HG03558 (cell line): ENCODE measurements around the gene CNEP1R1.

Experiments used
- ATAC-seq: cut with Tn5 transposase; IDR thresholded peaks from one replicate; pipeline ENCODE4 v1.9.1; 2021; ENCODE audit warnings: moderate number of reproducible peaks; ENCODE audit not compliant: unreplicated experiment; ENCODE audit errors: extremely low read depth

CNEP1R1 gene, protein sequence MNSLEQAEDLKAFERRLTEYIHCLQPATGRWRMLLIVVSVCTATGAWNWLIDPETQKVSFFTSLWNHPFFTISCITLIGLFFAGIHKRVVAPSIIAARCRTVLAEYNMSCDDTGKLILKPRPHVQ

DNA sequence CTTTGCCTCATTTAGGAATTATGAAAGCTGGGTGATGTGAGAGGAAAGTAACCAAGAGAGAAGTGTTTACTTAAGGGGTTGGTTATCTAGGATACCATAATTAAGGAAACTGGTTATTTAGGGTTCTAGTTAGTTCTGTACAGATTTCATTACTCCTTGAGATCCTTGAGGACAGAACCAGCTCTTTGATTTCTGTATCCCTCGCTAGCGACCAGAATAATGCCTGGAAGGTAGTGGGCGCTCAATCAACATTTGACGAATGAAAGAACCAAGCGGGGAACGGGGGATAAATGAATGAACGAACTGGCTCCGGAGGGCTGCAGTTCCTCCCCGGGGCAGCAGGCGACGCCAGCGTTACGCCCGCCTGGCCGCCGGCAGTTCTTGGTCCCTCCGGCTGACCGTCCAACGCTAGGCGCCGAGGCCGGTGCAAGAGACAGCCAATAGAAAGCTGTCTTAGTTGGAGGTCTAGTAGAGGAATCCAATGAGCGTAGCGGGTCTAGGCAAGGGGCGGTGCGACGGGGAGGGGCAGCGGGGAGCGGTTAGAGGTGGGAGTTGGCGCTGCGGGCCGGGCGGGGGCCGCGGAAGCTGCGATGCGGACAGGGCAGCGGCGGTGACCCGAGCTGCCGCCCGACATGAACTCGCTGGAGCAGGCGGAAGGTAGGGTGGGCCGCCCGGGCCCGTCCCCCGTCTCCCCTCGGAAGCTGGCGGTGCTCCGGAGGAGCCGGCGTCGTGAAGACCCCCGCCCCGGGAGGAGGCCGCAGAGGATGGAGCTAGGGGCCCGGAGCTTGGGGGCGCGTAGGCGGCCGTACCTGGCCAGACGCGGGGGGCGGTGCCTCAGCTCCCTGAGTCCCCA, at the start of gene CNEP1R1:
Gene CNEP1R1 (plus strand): TSS at position 542 of the 853 bp plus-strand sequence. CDS start 91 bp downstream, at position 633.
- ATAC-seq: peak; percentile 99

DNA sequence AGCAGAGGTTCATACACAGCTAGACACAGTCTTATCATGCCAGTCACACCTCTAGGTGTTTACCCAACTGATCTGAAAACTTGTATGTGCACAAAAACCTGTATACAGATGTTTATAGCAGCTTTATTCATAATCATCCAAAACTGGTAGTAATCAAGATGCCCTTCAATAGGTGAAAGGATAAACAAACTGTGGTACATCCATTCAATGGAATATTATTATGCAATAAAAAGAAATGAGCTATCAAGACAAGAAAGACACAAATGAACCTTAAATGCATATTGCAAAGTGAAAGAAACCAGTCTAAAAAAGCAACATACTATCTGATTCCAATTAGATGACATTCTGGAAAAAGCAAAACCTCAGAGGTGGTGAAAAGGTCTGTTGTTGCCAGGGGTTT, 47.6 kb upstream of the CNEP1R1 start:
- ATAC-seq: no peak

DNA sequence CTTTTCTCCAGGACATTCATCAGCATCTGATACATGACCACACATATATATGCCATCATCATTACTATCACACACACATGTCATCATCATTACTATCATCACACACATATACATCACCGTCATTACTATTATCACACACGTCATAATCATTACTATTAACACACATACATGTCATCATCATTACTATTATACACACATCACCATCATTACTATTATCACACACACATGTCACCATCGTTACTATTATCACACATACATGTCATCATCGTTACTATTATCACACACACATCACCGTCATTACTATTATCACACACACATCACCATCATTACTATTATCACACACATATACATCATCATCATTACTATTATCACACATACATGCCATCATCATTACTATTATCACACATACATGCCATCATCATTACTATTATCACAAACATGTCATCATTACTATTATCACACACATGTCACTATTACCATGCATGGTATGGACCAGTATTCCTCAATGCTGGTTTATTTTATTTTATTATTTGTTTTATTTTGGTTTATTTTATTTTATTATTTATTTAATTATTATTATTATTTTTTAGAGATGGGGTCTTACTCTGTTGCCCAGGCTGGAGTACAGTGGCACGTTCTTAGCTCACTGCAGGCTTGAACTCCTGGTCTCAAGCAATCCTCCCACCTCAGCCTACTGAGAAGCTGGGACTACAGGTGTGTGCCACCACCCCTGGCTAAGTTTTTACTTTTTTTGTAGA, 46.3 kb upstream of the CNEP1R1 start:
- no peak for ATAC-seq

DNA sequence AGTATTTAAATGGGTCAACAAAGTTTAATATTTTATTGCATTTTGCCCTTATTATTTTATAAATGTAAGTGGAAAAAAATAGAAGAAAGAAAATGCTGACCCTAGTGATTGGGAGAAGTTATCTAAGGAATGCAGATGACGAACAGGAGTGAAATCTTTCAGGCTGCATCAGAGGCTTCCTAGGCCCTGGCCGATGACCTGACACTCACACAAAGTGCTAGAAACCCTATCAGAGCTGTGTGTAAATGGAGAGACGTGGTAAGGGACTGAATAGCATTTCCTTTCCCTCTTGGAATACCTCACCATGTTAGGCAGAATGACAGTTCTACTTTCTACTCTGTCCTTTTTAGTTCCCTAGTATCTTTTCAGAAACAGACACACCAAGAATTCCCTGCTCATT, 44.9 kb upstream of the CNEP1R1 start:
- ATAC-seq: no peak

DNA sequence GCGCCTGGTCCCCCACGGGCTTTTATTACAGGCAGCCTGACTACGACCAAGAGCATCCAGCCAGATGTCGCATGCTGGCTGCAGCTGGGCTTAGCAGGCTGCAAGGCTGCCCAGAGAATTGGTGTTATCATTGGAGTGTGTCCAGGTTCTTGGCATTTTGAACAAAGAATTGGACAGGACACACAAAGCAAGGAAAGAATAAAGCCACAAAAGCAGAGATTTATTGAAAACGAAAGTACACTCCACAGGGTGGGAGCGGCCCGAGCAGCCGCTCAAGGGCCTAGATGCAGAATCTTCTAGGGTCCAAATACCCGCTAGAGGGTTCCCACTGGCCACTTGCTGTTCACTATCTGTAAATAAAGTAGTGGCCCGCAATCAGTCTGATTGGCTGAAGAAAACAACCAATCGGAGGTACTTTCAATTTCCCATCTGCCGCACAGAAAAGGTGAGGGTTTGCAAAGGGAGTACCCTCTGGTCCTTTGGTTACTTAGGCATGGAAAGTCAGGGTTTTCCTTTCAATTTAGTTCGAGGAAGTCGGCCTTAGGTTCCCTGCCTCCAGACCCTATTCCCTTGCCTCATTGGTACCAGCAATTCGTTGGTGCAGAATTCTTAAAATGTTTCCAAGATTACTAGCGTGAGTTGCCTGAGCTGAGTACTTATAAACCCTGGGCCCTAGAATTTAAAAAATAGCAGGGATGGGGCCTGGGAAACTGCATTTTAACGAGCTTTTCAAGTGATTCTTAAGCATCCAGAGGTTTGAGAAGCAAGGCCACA, 38.5 kb upstream of the CNEP1R1 start:
- no peak for ATAC-seq

DNA sequence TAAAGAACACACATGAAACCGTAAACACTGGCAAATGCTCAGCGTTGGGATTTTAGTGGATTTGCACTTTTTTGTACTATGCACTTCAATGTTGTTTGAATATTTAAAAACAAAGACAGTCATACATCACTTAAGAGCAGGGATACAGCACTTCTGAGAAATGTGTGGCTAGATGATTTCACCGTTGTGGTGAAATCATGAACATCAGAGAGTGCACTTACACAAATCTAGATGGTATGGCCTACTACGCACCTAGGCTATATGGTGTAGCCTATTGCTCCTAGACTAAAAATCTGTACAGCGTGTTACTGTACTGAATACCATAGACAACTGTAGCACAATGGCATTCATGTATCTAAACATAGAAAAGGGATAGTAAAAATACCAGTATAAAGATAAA, 37.6 kb upstream of the CNEP1R1 start:
- no peak for ATAC-seq

DNA sequence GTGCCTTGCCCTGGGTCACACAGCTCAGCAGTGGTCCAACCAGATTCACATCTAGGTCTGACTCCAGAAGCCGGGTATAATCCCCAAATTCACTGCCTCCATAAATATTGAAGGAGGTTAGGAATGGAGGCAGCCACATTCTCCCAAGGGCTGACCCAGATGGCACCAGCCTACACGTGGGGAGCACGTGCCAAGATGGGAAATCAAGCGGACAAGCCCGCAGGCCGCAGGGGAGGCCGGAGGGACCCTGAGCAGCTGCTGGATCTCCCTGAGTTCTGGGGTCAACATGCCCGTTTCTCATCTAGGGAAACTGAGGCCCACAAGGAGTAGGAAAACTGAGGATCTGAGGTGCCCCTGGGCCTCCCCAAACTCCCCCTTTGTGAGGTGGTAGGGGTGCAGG, 32.2 kb upstream of the CNEP1R1 start:
- no peak for ATAC-seq

DNA sequence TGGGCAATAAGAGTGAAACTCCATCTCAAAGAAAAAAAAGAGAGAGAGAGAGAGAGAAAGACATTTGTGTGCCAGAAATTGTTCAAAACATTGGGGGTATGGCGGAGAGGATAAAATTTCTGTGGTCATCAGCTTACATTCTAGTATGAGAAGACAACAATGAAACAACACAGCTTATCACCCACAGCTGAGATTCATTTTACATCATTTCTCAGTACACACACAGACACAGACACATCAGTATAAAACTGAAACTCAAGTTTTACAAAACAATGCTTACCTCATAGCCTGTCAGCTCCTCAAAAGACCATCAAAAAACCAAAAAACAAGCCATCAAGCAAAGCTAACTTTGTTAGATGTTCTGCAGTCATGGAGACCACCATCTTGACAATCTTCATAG, 31.4 kb upstream of the CNEP1R1 start:
- no peak for ATAC-seq

DNA sequence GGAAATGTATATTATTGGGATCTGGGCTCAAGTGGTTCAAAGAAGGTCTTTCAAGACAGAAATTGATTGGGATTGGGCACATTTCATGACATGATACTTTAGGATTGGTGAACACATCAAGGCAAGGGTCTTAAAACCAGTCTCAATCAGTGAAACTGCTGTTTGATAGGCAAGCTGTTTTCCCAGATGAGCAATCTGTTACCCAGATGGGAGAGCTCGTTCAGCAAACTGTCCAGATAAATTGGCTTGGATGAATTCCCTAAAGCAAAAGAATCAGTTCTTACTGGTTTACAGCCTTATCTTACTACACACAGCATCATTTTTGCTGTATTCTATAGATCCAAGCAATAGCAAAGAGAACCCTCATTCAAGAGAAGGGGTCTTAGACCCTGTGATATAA, 31.0 kb upstream of the CNEP1R1 start:
- ATAC-seq: no peak

DNA sequence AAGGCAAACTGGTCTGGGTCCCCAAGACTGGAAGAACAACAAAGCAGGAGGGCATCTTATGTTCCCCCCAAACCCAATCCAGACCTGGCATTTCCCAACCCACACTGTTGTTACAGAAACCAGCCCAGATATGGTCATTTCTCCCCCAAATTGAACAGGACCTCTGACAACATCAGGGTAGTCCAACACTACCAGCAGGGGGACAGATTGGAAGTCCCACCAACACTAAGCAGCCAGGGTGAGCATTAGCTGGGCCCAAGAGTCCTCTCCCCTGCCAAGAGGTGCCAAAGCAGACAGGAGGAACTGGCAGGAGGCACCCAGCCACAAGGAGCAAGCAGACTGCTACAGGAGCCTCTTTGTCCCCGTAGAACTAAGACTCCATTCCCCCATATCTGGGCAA, 29.3 kb upstream of the CNEP1R1 start:
- no peak for ATAC-seq

DNA sequence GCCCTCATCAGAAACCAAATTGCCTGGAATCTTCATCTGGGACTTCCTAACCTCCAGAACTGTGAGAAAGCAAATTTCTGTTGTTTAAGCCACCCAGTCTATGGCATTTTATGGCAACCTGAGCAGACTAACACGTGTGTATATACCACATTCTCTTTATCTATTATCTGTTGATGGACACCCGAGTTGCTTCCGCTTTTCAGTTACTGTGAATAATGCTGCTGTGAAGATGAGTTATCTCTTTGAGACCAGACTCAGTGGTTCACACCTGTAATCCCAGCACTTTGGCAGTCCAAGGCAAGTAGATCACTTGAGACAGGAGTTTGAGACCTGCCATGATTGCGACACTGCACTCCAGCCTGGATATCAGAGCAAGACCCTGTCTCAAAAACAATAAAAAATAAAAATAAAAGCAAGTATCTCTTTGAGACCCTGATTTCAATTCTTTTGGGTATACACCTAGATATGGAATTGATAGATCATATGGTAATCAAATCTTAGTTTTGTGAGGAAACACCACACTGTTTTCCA, 27.2 kb upstream of the CNEP1R1 start:
- ATAC-seq: no peak

DNA sequence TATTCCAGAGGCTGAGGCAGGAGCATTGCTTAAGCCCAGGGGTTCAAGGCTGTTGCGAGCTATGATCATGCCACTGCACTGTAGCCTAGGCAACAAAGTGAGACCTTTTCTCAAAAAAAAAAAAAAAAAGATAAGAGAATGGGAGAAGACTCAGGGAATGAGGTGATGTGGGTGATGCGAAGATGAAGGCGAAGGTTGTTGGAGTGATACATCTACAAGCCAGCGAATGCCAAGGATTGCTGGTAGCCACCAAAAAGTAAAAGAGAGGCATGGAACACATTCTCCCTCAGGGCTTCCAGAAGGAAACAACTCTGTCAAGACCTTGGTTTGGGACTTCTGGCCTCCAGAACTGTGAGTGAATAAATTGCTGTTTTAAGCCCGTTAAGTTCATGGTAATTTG, 26.0 kb upstream of the CNEP1R1 start:
- no peak for ATAC-seq

DNA sequence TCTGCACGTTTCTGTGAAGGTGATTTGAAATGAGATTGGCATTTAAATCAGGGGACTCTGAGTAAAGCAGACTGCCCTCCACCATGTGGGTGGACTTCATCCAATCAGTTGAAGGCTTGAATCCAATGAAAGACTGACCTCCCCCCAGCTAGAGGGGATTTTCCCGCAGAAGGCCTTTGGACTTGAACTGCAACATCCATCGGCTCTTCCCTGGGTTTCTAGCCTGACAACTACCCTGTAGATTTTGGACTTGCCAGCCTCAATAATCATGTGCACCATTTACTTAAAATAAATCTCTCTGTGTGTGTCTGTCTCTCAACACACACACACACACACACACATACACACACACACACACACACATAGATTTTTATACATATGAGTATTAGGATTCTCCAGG, 23.9 kb upstream of the CNEP1R1 start:
- no peak for ATAC-seq

DNA sequence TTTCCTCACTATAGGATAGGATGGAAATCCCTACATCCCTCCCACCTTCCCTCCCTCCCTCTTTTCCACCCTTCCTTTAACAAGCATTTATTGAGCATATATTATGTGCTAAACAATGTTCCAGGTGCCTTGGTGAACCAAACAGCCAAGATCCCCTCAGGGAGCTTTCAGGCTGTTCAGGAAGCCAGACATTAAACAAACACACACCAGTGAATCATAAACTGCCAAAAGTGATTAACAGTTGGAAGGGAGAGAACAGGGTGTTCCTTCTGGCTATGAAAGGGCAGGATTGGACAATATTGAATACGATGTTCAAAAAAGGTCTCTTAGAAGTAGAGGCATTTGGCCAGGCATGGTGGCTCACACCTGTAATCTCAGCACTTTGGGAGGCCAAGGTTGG, 22.8 kb upstream of the CNEP1R1 start:
- ATAC-seq: no peak

DNA sequence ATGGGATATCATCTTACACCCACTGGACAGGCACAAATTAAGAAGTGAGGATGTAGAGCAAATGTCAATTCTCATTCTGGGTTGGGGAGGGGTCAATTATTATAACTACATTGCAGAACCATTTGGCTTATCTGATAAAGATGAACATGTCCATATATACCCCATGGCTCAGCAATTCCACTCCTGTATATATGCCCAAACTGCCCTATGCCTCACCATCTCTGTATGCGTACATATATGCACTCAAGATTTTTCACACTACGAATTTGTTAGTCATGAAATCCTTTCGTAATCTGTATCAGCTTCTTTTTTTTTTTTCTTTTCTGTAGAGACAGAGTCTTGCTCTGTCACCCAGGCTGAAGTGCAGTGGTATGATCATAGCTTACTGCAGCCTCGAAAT, 20.8 kb upstream of the CNEP1R1 start:
- ATAC-seq: no peak

DNA sequence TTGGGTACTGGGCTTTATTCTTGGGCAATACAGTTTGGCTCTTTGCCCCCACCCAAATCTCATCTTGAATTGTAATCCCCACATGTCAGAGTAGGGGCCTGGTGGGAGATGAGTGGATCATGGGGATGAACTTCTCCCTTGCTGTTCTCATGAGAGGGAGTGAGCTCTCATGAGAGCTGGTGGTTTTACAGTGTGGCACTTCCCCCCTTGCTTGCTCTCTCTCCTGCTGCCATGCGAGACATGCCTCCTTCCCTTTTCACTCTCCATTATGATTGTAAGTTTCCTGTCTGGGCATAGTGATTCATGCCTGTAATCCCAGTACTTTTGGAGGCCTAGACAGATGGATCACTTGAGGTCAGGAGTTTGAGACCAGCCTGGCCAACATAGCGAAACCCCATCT, 18.1 kb upstream of the CNEP1R1 start:
- no peak for ATAC-seq

DNA sequence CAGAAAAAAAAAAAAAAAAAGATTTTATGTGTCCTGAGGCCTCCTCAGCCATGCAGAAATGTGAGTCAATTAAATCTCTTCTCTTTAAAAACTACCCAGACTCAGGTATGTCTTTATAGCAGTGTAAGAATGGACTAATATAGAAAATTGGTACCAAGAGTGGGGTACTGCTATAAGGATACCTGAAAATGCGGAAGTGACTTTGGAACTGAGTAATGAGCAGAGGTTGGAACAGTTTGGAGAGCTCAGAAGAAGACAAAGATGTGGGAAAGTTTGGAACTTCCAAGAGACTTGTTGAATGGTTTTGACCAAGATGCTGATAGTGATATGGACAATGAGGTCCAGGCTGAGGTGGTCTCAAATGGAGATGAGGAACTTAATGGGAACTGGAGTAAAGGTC, 17.3 kb upstream of the CNEP1R1 start:
- no peak for ATAC-seq

DNA sequence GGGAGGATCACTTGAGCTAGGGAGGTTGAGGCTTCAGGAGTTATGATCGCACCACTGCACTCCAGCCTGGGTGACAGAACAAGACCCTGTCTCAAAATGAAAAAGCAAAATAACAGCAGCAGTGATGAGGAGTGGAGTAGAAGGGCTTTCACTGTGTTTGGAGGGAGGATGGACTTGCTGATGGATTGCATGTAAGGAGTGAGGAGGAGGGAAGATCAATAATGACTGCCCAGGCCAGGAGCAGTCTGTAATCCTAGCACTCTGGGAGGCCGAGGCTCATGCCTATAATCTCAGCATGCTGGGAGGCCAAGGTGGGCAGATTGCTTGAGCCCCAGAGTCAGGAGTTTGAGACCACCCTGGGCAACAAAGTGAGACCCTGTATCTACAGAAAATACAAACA, 14.8 kb upstream of the CNEP1R1 start:
- ATAC-seq: no peak

DNA sequence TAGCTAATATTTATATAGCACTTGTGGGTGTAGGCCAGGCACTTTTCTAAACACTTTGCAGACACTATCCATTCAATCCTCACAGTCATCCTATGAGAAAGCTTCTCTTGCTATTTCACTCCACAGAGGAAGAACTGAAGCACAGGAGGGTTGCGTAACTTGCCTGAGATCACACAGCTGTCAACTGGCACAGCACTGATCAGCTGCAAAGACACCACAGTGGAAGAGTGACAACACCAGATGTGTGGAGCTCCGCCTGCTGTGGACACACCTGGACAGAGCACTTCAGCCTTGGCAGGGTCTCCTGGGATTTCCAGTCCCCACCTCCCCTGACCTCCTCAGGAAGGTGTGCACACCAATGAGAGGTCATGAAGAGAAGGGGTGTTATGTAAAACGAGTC, 13.3 kb upstream of the CNEP1R1 start:
- ATAC-seq: no peak

DNA sequence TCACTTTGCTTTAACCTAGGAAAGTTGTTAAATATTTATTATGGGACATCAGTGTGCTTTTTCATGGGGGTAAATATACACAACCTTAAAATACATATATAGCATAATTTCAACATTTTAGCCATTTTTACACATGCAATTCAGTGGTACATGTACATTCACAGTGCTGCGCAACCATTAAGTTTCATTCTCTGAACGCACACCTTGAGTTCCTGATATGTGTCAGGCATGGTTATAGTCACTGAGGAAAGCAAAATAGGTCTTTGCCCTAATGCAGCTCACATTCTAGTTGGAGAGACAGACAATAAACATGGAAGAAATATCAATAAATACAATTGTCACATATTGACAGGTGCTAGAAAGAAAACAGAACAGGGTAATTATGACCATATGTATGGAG, 12.8 kb upstream of the CNEP1R1 start:
- ATAC-seq: no peak
